DLD1 (cell line): ENCODE measurements around the gene AKR1D1.

Experiments
- in situ Hi-C: cut with HindIII; loops from 2 replicates; pipeline ENCODE4 v1.10.0; 2017; ENCODE audit warnings: low sequenced_read_pairs

AKR1D1 gene

GRCh38 chr7:138162236-138162635 lies 86.0 kb downstream of the AKR1D1 start:
- in situ Hi-C loops = loop anchor here (10.0 kb wide), 1 partner anchor 233 kb away; no protein-coding TSS in a partner anchor

- in situ Hi-C loops = loop anchor here (10.0 kb wide), 1 partner anchor 231 kb away; no protein-coding TSS in a partner anchor
Measured at GRCh38 chr7:138163800-138164199, 87.5 kb downstream of the AKR1D1 start.

- in situ Hi-C loops = loop anchor here (10.0 kb wide), 1 partner anchor 230 kb away; no protein-coding TSS in a partner anchor
Measured at GRCh38 chr7:138164804-138165203, 88.5 kb downstream of the AKR1D1 start.

GRCh38 chr7:138166681-138167080 lies 90.4 kb downstream of the AKR1D1 start:
- in situ Hi-C loops = loop anchor here (10.0 kb wide), 1 partner anchor 228 kb away; no protein-coding TSS in a partner anchor

- in situ Hi-C loops = loop anchor here (10.0 kb wide), 1 partner anchor 228 kb away; no protein-coding TSS in a partner anchor
Measured at GRCh38 chr7:138167222-138167621, 91.0 kb downstream of the AKR1D1 start.

- in situ Hi-C loops = loop anchor here (10.0 kb wide), 1 partner anchor 227 kb away; no protein-coding TSS in a partner anchor
Measured at GRCh38 chr7:138167869-138168296, 91.6 kb downstream of the AKR1D1 start.
